ENCODE data around the gene PTPRA. TPM values are rescaled to one million over a fixed set of nuclear protein-coding genes. Genes with fewer than 3 reads are reported as not detected.

PTPRA gene
- total and polyA plus RNA-seq, 10 of the 15 experiments (the other 5 are each of a cell fraction or from before 2014, with no cell fraction given) = 3.9 to 62.1 (median 34.6) TPM

DNA sequence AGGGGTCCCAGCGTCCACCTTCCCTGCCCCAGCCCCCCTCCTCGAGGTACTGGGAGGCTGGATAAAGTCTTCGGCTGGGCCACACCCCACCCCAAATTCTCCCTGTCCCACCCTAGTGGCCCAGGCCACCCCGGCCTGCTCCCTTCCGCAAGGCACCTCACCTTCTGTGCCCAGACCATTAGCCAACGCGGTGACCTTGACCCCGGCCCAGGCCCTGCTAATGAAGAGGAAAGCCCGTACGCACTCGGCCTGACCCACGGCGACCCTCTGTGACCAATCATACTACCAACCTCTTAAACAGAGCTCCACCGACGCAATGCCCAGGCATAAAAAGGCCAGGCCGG is 198.0 kb downstream of the PTPRA start:
- ChIA-PET RAD21 (ENCODE audit: unreplicated experiment) (no interaction called here), POLR2A (no interaction called here), CTCF (no interaction called here), SMC1A (ENCODE audit: uncharacterized antibody, unreplicated experiment) (no interaction called here)
- H3K36me3 ChIP-seq (ENCODE audit: control insufficient read depth in 2 of 2, insufficient read depth in 2 of 2, low read length in 1 of 2) = no peaks in the 10 kb centered on the region
- no peaks in the 10 kb centered on the region for H3K79me2 ChIP-seq (ENCODE audit: control insufficient read depth, insufficient read depth, low read length)
- 79% methylated on average over 13 of the region's 16 CpGs for WGBS (ENCODE audit: insufficient coverage, insufficient replicate concordance, low lambda C conversion rate, missing lambda C conversion rate)
- DNase-seq (ENCODE audit: low read depth, low spot score) (no peak), ATAC-seq (no peak), FAIRE-seq (no peak)
- no peak overlapping the region for H2AFZ ChIP-seq (ENCODE audit: control insufficient read depth, low read depth, low read length)
- H3K4me1 ChIP-seq (ENCODE audit: control insufficient read depth, insufficient read depth, low read length) = peaks cover 14% of the 10 kb centered on the region
- H3K27me3 ChIP-seq (replicated peaks in 1 of 2; ENCODE audit: control insufficient read depth in 2 of 2, insufficient read depth in 2 of 2, low read length in 1 of 2) = peaks cover 0 to 2% of the 10 kb centered on the region in 2 experiments; a peak in 3 of 4 replicates
- no peak overlapping the region for H3K27ac ChIP-seq (ENCODE audit: control insufficient read depth, insufficient read depth)
- intact Hi-C loops (cut with micrococcal nuclease; ENCODE audit: unreplicated experiment) = no loop called here
- H3K4me3 ChIP-seq = no peak overlapping the region
- in situ Hi-C loops (cut with MboI) = no loop called here
- H3K4me2 ChIP-seq (ENCODE audit: control insufficient read depth, insufficient read depth) = no peak overlapping the region
- no peaks in the 10 kb centered on the region for H4K20me1 ChIP-seq (ENCODE audit: control insufficient read depth, insufficient read depth)
- H3K9me3 ChIP-seq (replicated peaks; ENCODE audit: control insufficient read depth, insufficient read depth, low read length) = no peaks in the 10 kb centered on the region; the same call in 2 of the 3 replicates
- BruUV-seq (replicated peaks) = no TSS peak
- H3K9ac ChIP-seq (ENCODE audit: control insufficient read depth, insufficient read depth, low read length) = no peak overlapping the region
- TF ChIP-seq EGR1 (IDR thresholded peaks at IDR 0.05; ENCODE audit: borderline replicate concordance in 1 of 2, low read depth in 2 of 2, low read length in 2 of 2) (no peak), NFXL1 (IDR thresholded peaks at IDR 0.05; ENCODE audit: borderline replicate concordance) (no peak), KAT2A (conservative IDR thresholded peaks at IDR 0.05; ENCODE audit: control insufficient read depth, low read depth, low read length) (no peak), ZNF622 (IDR thresholded peaks at IDR 0.05) (no peak), CREM (IDR thresholded peaks at IDR 0.05; ENCODE audit: low read depth) (no peak), MYC (IDR thresholded peaks at IDR 0.05; ENCODE audit: insufficient read depth, insufficient read length, insufficient replicate concordance, low read length, severe bottlenecking) (no peak)
- TF ChIP-seq, protein P1, sequence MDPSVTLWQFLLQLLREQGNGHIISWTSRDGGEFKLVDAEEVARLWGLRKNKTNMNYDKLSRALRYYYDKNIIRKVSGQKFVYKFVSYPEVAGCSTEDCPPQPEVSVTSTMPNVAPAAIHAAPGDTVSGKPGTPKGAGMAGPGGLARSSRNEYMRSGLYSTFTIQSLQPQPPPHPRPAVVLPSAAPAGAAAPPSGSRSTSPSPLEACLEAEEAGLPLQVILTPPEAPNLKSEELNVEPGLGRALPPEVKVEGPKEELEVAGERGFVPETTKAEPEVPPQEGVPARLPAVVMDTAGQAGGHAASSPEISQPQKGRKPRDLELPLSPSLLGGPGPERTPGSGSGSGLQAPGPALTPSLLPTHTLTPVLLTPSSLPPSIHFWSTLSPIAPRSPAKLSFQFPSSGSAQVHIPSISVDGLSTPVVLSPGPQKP (IDR thresholded peaks at IDR 0.05; ENCODE audit: low read depth, low read length) = no peak
